Endothelial cell (in vitro differentiated cells): ENCODE measurements around the gene ASCL5. TPM values are rescaled to one million over a fixed set of nuclear protein-coding genes. Genes with fewer than 3 reads are reported as not detected.

Experiments
- DNase-seq: peaks from one replicate; pipeline ENCODE4 v3.0.0; 2021; ENCODE audit warnings: low spot score
- H3K27ac Mint-ChIP-seq: one replicate; pipeline ENCODE4 v1.8.0; 2021; ENCODE audit warnings: mixed read lengths, inconsistent platforms; ENCODE audit not compliant: unreplicated experiment
- H3K27me3 Mint-ChIP-seq: one replicate; pipeline ENCODE4 v1.8.0; 2021; ENCODE audit warnings: mild to moderate bottlenecking, moderate library complexity, mixed read lengths, inconsistent platforms; ENCODE audit not compliant: unreplicated experiment
- H3K36me3 Mint-ChIP-seq: one replicate; pipeline ENCODE4 v1.8.0; 2021; ENCODE audit warnings: mild to moderate bottlenecking, low read depth, mixed read lengths, inconsistent platforms; ENCODE audit not compliant: unreplicated experiment
- H3K4me1 Mint-ChIP-seq: one replicate; pipeline ENCODE4 v1.8.0; 2021; ENCODE audit warnings: mild to moderate bottlenecking, mixed read lengths, inconsistent platforms; ENCODE audit not compliant: unreplicated experiment
- H3K4me3 Mint-ChIP-seq: one replicate; pipeline ENCODE4 v1.8.0; 2021; ENCODE audit warnings: mild to moderate bottlenecking, mixed read lengths, inconsistent platforms; ENCODE audit not compliant: unreplicated experiment
- H3K9me3 Mint-ChIP-seq: one replicate; pipeline ENCODE4 v1.8.0; 2021; ENCODE audit warnings: mixed read lengths, inconsistent platforms; ENCODE audit not compliant: unreplicated experiment
- total RNA-seq: library from RNA; stranded (reverse); fragmentation: NEBNext Ultra II Directional; extraction: Animal tissue kit (Norgen Biotek cat#: 25700); gene quantifications from one replicate; pipeline ENCODE4 v1.2.1, GENCODE V29; 2021; ENCODE audit not compliant: unreplicated experiment
- TF ChIP-seq, protein P1 (sequence below): fragments of 200-600 bp; sonication (generic); IDR thresholded peaks from one replicate; pipeline ENCODE4 v1.5.0; 2021; ENCODE audit warnings: antibody characterized with exemption; ENCODE audit not compliant: unreplicated experiment

Gene ASCL5
- total RNA-seq, 1 donor from 2014 or later, result not detected

DNA sequence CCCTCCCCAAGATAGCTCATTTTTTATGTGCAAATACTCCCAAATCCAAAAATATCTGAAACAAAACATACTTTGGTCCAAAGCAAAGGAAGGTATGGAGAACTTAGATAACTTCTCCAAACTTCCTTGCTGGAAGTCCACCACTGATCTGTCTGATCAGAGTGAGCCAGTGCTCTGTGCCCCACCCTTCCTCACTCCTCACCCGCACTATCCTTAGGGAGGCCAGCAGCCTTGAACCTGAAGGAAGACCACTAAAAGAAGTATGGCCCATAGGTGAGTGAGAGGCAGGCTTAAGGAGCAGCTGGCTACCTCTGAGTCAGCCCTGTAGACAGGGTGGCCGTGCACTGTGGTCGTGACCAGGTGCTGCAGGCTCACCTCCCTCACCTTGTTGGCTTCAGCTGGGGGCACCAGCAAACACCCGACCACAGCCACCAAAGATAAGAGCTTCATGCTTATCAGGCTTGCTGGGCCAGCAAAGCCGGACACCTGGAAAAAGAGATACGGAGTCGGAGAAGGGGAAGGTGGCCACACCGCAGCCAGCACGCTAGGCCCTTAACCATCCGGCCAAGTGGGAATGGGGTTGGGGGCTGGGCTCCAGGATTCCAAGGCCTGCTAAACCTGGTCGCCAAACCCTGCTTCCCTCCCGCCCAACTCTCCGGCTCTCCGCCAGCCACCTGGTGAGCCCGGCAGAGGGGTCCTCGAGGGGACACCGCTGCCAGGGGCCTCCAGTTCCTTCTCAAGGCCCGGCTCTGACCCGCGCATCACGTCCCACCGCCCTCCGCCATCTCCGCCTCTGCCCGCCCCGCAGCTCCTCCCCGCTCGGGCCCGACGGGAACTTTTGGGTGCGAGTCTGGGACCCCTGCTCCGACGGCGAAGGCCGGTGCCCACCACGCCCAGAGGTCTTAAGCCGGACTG lies 26.7 kb upstream of the ASCL5 start:
- Mint-ChIP-seq H3K9me3 (no peaks in the 10 kb centered on the region), H3K36me3 (peaks cover 20% of the 10 kb centered on the region), H3K27me3 (peaks cover 7% of the 10 kb centered on the region), H3K4me1 (peaks cover 5% of the 10 kb centered on the region), H3K27ac (peak overlapping the region; percentile 96), H3K4me3 (peak overlapping the region; percentile 93)
- TF ChIP-seq, protein P1, sequence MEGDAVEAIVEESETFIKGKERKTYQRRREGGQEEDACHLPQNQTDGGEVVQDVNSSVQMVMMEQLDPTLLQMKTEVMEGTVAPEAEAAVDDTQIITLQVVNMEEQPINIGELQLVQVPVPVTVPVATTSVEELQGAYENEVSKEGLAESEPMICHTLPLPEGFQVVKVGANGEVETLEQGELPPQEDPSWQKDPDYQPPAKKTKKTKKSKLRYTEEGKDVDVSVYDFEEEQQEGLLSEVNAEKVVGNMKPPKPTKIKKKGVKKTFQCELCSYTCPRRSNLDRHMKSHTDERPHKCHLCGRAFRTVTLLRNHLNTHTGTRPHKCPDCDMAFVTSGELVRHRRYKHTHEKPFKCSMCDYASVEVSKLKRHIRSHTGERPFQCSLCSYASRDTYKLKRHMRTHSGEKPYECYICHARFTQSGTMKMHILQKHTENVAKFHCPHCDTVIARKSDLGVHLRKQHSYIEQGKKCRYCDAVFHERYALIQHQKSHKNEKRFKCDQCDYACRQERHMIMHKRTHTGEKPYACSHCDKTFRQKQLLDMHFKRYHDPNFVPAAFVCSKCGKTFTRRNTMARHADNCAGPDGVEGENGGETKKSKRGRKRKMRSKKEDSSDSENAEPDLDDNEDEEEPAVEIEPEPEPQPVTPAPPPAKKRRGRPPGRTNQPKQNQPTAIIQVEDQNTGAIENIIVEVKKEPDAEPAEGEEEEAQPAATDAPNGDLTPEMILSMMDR, result no peak
- no peak for DNase-seq

DNA sequence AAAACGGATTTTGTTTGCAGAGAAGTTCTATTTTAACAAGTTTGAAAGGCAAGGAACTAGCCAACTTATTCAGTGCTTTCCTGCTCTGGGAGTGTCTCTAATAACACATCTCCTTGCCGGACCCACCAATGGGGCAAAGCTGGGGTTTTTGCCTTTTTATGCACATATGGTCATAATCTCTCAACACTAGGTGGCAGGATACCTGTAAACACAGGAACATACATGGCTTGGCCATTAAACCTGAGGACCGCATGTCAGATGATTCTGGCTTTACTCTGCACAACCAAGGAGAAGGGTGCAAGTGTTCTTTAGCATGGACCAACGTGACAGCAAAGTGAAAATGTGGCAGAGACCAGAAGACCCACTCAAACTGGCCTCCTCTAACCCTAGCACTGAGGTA lies 22.4 kb upstream of the ASCL5 start:
- Mint-ChIP-seq H3K9me3 (no peaks in the 10 kb centered on the region), H3K4me3 (no peak overlapping the region), H3K27ac (no peak overlapping the region), H3K4me1 (peaks cover 3% of the 10 kb centered on the region), H3K27me3 (peaks cover 5% of the 10 kb centered on the region), H3K36me3 (peaks cover 44% of the 10 kb centered on the region)
- DNase-seq, result no peak
- TF ChIP-seq, protein P1, result peak; percentile 32

GRCh38 chr1:201147396-201148015 lies 20.5 kb upstream of the ASCL5 start:
- peak overlapping the region; percentile 48 for H3K4me3 Mint-ChIP-seq
- no peak for DNase-seq
- H3K27me3 Mint-ChIP-seq, result peaks cover 8% of the 10 kb centered on the region
- no peaks in the 10 kb centered on the region for H3K9me3 Mint-ChIP-seq
- peaks cover 1% of the 10 kb centered on the region for H3K4me1 Mint-ChIP-seq
- H3K36me3 Mint-ChIP-seq, result peaks cover 62% of the 10 kb centered on the region
- no peak overlapping the region for H3K27ac Mint-ChIP-seq
- TF ChIP-seq, protein P1, result no peak

- Mint-ChIP-seq H3K4me1 (no peaks in the 10 kb centered on the region), H3K36me3 (peaks cover 65% of the 10 kb centered on the region), H3K4me3 (peak overlapping the region; percentile 48), H3K27me3 (peaks cover 8% of the 10 kb centered on the region), H3K9me3 (no peaks in the 10 kb centered on the region), H3K27ac (no peak overlapping the region)
- no peak for DNase-seq
- TF ChIP-seq, protein P1, result no peak
Measured at GRCh38 chr1:201146626-201147390, 19.8 kb upstream of the ASCL5 start.
